ENCODE data around the gene ZNF580. TPM values are rescaled to one million over a fixed set of nuclear protein-coding genes. Genes with fewer than 3 reads are reported as not detected.

Gene ZNF580
- total and polyA plus RNA-seq, 2 of the 13 experiments (the other 11 are each of a cell fraction or from before 2014, with no cell fraction given) = 4.4 to 6.0 TPM

- TF ChIP-seq ZNF775 (CRISPR knock-in tag; IDR thresholded peaks at IDR 0.05; ENCODE audit: borderline replicate concordance) (no peak), ZNF747 (CRISPR knock-in tag; IDR thresholded peaks at IDR 0.05; ENCODE audit: borderline replicate concordance) (no peak), BHLHE40 (IDR thresholded peaks at IDR 0.05; ENCODE audit: low read length) (no peak)
- TF ChIP-seq, protein P1, sequence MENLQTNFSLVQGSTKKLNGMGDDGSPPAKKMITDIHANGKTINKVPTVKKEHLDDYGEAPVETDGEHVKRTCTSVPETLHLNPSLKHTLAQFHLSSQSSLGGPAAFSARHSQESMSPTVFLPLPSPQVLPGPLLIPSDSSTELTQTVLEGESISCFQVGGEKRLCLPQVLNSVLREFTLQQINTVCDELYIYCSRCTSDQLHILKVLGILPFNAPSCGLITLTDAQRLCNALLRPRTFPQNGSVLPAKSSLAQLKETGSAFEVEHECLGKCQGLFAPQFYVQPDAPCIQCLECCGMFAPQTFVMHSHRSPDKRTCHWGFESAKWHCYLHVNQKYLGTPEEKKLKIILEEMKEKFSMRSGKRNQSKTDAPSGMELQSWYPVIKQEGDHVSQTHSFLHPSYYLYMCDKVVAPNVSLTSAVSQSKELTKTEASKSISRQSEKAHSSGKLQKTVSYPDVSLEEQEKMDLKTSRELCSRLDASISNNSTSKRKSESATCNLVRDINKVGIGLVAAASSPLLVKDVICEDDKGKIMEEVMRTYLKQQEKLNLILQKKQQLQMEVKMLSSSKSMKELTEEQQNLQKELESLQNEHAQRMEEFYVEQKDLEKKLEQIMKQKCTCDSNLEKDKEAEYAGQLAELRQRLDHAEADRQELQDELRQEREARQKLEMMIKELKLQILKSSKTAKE (CRISPR knock-in tag; IDR thresholded peaks at IDR 0.05; ENCODE audit: borderline replicate concordance) = no peak
Observed at GRCh38 chr19:55685776-55686175, 45.0 kb downstream of the ZNF580 start (continued).

DNA sequence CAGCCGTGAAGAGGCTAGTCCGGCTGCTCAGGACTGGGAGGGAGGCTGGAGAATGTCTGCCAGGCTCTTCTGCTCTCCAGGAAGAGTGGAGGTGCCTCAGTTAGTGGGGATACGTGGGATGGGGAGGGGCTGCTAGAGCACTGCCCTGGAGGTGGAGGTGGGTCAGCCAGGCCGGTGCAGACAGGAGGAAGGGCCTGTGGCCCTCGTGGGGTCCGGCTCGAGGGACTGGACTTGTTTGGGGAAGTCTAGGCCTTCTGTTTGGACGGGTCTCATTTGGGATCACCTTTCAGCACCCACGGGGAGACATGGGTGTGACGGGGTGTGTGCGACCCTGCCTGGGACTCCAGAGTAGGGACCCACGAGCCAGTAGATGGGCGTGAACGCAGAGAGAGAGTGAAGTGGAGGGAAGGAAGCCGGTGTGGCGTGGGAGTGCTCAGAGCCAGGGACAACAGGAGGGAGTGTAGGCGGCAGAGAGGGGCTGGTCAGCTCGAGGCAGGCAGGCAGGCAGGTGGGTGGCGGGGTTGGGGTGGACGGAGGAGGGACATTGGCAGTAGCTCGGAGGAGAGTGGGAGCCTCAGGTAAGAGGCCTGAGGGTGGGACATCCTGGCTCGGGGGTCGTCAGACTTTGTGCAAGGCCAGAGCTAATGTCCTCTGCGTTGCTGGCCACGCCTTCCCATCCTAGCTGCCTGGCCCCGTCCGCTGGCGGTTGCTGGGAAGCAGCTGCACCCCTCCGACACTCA lies 45.7 kb downstream of the ZNF580 start:
- no peak overlapping the region for H3K4me3 ChIP-seq (replicated peaks in 1 of 3; ENCODE audit: insufficient read depth in 1 of 3, low read depth in 2 of 3, low read length in 3 of 3)
- POLR2A ChIA-PET = no interaction called here
- no peak overlapping the region for H3K9ac ChIP-seq (ENCODE audit: insufficient read depth, low read depth, low read length)
- no peak overlapping the region for H3K27ac ChIP-seq (ENCODE audit: extremely low read length, insufficient read depth, low read length)
- CTCF ChIA-PET (ENCODE audit: low intra/inter-chr PET ratio, low total read pairs) = no interaction called here
- in situ Hi-C loops (cut with HindIII; ENCODE audit: extremely low pct_ligation_motif_present, low pct_unique_long_range_greater_than_20kb) = no loop called here
- no peaks in the 10 kb centered on the region for H3K9me3 ChIP-seq (ENCODE audit: low read length)
- no peaks in the 10 kb centered on the region for H4K20me1 ChIP-seq (ENCODE audit: insufficient read depth, low read length)
- H3K27me3 ChIP-seq (ENCODE audit: control insufficient read depth in 1 of 2, insufficient read depth in 2 of 2, low read length in 2 of 2) = no peaks in the 10 kb centered on the region
- peaks cover 57% of the 10 kb centered on the region for H3K4me1 ChIP-seq (ENCODE audit: insufficient read depth, low read length)
- no peak for FAIRE-seq
- BruUV-seq (replicated peaks) = no TSS peak
- H3K4me2 ChIP-seq (ENCODE audit: low read depth, low read length) = no peak overlapping the region
- H2AFZ ChIP-seq (ENCODE audit: low read length) = no peak overlapping the region
- peaks cover 21 to 60% of the 10 kb centered on the region in 2 experiments for H3K36me3 ChIP-seq (replicated peaks in 1 of 2; ENCODE audit: control insufficient read depth in 1 of 2, insufficient read depth in 2 of 2, low read length in 2 of 2)
- no peak for ATAC-seq
- intact Hi-C loops (cut with micrococcal nuclease; ENCODE audit: unreplicated experiment) = no loop called here
- 95% methylated on average over 29 of the region's 29 CpGs for WGBS (ENCODE audit: low lambda C conversion rate)
- peaks cover 29% of the 10 kb centered on the region for H3K79me2 ChIP-seq (ENCODE audit: insufficient read depth, low read length)
- no peak for DNase-seq (ENCODE audit: low spot score)
- TF ChIP-seq ARNT (IDR thresholded peaks at IDR 0.05) (no peak), AFF4 (CRISPR knock-in tag; IDR thresholded peaks at IDR 0.05) (no peak), ZNF256 (CRISPR knock-in tag; conservative IDR thresholded peaks at IDR 0.05) (no peak), TEAD3 (CRISPR knock-in tag; optimal IDR thresholded peaks at IDR 0.05; ENCODE audit: borderline replicate concordance) (no peak), JUN (CRISPR knock-in tag; IDR thresholded peaks at IDR 0.05) (no peak), ARID5B (CRISPR knock-in tag; IDR thresholded peaks at IDR 0.05) (no peak), ZNF251 (CRISPR knock-in tag; IDR thresholded peaks at IDR 0.05) (no peak), KDM1A (CRISPR knock-in tag; IDR thresholded peaks at IDR 0.05) (no peak), MEF2D (CRISPR knock-in tag; IDR thresholded peaks at IDR 0.05) (no peak)
